AG08395 (cell line): ENCODE measurements around the gene SCYL3.
"Not testable (repeated sequence)": the region's sequence is repeated elsewhere in the genome, so short reads cannot be mapped to it uniquely, and the experiment has no call there.

Experiments
- DNase-seq: peaks from one replicate; pipeline ENCODE4 v3.0.0; 2012; ENCODE audit warnings: mixed read lengths, low spot score

Gene SCYL3

DNA sequence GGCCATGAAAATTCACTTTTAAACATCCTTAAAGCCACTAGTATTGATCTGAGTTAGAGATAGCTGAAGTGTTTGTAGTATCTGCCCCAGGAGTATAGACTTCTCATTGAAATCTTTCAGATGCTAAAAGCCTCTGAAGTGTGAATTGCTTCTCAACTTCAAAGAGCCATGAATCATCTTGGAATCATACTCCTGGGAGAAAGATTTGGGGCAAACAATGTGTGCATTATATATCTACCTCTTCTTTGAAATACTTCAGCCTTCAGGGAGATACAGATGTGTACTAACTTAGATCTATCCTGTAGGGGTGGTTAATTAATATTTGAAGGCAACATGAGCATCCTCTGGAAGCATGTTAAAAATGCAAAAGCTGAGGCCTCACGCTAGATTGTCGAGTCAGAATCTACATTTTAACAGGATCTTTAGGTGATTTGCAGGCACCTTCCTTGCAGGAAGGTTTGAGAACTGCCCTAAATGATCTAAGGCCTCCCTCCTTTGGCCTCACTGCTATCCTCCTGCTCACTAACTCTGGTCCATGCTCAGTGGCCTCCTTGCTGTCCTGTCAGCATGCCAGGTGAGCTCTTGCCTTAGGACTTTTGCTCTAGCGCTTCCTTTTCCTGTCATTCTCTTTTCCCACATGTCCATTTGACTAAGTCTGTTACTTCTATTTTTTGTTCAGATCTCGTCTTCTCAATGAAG, 6.0 kb upstream of the SCYL3 start:
- no peak for DNase-seq

DNA sequence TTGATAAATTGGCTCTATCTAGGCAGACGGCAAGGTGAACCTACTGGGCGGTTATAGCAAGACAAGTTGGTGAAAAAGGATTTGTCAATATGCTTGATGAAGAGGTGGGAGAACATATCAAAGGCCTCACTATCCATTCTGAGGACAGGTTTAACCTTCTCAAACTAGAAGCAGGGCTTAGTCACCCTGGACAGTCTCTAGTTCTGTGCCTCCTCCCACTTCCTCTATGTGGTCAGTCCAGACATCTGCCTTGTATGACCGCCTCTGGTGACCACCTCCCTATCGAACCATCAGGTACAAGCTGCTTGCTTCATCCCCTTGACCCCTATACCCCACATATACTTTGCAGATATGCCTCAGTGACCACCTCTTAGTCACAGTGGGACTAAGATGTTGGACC, 2.3 kb upstream of the SCYL3 start:
- no peak for DNase-seq

DNA sequence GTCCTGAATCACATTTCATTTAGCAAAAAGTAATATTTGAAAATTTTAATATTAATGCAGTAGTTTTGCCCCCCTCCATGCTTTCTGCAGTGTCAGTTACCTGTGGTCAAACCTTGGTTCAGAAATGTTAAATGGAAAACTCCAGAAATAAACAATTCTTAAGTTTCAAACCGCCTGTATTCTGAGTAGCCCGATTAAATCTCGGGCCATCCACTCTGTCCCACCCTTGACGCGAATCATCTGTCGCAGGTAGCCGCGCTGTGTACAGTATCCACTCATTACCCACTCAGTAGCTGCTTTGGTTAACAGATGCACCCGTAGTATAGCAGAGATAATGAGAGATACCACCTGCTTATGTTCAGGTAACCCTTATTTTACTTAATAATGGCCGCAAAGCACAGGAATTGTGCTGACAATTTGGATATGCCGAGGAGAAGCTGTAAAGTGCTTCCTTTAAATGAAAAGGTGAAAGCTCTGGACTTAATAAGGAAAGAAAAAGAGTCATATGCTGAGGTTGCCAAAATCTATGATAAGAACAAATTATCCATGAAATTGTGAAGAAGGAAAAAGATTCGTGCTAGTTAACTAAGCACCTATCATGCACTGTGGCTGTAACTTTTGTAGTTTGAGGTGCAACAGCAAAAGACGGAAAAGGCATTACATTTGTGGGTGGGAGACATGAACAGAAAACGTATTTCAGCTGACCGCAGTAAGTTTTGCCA, 889 bp upstream of the SCYL3 start:
- DNase-seq, result no peak

DNA sequence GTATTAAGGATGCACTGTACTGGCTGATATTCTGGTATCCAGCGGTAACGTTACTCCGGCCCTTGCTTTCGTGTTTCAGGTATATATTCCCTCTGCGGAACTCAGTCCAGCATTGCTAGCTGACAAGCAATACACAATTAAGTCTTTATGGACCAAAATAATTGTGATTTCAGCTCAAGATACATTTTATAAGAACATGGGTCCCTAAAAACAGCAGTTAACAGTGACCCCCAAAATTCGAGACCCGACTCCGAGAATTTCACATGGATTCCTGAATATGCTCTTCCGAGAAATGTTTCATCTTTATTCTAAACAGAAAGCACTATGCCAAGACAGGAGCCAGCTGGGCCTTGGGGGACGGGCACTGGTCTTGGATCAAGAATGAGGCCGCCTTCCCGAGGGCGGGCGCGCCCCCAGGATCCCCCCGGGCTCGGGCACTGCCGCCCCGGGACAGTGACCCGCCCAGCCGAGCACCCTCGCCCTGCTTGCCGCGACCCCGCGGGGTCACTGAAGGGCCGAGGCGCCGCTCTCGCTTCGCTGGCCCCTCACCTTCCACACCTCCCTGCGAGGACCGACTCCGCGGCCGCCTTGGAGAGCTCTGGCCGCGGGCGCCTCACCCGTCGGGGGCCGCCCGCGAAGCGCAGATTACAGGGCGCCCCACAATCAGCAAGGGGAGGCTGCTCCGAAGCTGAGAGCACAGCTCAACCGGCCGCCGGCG, 610 bp downstream of the SCYL3 start:
- DNase-seq, result peak; percentile 37

DNA sequence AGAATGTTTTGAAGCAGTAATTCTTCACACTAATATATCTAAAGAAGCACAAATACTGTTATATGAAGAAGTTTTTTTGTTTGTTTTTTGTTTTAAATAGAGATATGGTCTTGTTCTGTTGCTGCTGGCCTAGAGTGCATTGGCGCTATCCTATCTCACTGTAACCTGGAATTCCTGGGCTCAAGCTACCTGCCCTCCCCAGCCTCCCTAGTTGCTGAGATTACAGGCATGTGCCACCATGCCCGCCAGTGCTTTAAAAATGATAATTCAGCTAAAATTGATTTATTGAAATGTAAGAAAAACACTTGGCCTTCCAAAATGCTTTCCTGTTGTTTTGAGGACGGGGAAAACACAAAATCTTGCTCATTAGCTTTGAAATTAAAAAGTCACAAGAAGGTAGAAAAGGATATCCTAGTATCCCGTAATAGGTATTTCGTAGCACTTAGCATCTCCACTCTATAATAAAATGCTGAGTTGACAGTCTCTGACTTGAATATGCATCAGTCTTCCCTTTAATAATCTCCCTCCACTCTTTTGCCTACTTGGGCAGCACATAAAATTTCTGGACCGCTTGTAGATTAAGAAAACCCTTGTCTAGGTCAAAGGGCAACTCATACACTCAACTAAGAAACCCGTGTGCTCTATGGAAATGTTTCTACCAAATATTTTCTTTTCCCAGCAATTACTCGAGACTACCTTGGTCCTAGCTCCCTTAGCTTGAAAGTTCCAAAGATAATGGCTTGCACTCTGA, 1.3 kb downstream of the SCYL3 start:
- no peak for DNase-seq

DNA sequence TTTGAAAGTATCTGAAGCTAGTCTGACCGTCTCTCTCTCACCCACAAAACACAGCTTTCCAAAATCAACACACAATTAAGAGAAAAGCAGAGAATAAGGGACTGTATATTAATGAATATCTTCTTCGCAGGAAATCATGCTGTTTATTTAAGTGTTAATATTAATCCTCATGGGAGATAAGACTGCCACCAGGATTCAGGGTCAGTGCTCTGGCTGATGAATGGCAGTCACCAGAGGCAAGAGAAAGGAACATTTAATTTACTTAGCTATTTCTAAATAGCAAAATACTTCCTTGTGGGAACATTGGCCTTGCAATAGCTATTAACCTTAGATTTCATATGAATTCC, 2.2 kb downstream of the SCYL3 start:
- no peak for DNase-seq

DNA sequence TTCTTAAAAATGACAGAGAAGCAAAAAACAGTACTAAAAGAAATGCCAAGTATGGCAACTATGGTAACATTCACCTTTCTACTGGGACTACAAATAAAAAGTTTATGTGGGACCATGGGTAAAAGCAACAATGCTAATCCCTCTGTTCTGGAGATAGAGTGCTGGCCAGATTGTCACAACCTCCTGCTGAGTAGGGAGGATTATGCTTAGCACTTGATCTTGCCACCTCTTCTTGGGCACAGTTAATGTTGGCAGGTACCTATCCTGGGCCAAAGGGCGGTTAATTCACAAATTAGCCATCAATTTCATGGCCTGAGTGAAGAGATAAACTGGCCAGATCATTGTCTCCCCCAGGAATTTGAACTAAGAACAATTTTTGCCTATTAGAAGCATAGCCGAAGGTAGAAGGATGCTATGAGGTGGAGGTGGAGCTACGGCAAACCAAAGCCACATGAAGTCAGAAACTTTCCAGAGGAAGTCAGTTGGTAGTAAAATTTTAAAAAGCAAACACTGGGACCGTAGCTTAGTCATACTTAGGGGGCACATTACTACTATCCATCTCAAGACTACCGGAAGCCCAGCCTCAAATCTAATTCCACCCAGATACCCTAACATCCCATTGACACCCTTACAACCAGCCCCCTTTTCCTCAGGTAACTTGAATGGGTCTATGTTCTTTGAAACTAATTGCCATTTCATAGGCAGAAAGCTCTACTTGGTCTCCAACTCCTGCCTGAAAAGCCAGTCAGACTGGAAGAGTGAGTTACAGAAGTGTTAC, 2.7 kb downstream of the SCYL3 start:
- no peak for DNase-seq

DNA sequence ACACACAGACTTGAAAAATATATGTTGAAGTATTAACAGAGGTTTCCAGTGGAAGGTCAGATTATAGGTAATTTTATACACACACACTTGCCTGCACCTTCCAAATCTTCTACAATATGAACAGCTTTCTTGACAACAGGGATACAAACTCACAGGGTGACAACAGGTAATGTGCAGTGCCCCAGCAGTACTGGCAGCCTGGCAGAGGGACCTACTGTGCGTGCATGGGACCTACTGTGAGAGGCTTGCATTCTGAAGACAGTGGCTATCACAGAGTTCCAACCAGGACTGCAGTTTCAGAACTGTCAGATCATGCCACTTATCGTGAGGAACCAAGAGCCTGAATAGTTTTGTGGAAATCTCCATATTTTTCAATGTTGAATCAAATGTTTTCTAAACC, 3.8 kb downstream of the SCYL3 start:
- no peak for DNase-seq

DNA sequence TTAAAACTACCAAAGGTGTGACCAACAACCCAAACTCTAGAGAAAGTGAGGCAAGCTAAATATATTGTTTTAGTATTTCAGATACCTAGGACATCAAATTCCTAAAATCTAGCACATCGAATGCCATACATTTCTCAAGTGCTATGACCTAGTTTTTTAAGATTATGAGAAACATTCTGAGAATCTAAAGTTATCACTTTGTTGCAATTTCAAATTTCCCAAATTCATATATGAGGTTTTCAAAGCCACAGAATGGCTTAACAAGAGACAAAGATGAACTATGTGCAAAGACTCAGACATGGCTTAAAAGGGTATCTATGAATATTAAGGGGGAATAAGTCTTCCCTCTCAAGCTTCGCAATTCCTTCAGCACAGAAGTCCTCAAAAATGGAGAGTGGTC, 6.8 kb downstream of the SCYL3 start:
- DNase-seq, result no peak

DNA sequence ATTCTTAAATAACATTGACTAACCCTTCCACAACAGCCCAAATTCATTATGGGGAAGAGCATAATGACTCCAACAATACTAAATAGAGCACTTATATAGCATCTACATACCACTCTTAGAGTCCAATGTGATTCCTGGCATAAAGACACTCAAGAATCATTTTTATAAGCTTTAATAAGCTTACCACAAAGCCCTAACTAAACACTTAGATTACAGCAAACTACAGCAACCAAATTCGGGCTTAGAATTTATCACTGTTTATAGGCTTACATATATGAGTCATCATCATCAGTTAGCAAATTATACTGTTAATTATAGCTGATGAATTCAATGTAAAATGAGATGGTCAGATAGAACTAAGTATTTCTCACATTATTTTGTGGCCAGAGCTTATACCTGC, 7.3 kb downstream of the SCYL3 start:
- DNase-seq, result no peak

DNA sequence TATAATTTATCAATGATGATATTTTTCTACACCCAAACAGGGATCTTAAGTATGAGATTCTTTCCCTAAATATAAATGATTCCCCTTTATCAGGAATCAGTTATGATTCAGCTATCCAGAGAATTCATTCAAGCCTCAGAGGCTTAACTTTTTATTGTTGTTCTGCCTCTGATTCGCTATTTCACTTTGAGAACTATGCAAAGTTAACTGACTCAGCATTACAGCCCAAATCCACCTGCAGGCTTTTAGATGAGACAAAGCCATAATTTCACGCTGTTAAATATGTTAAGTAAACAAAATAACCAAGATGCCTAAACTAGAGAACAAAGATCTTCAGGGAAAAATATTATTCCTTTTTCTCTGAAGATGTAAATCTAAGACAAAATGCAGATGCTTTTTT, 8.5 kb downstream of the SCYL3 start:
- no peak for DNase-seq

DNA sequence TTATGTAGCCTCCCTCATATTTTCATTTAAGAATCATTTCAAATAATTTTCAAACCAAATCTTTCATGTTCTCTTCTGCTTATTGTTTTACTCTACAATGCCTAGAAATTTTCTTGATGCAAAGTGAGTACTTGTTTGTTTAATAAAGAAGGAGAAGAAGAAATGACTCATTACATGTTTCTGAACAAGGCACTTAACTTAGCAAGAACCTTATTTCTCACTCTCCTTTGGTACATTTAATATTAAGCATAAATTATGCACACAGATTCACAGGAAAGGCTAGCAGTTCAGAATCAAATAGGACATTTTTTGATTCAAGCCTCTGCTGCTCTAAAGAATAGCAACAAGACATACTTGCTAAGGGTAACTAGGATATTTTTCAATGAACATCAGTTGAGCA, 9.1 kb downstream of the SCYL3 start:
- DNase-seq, result no peak

DNA sequence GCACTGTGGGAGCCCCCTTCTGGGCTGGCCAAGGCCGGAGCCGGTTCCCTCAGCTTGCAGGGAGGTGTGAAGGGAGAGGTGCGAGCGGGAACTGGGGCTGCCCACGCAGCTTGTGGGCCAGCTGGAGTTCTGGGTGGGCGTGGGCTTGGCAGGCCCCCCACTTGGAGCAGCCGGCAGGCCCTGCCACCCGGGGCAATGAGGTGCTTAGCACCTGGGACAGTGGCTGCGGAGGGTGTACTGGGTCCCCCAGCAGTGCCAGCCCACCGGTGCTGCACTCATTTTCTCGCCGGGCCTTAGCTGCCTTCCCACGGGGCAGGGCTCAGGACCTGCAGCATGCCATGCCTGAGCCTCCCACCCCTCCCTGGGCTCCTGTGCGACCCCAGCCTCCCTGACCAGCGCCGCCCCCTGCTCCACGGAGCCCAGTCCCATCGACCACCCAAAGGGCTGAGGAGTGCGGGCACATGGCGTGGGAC, 11.6 kb downstream of the SCYL3 start:
- DNase-seq, result no peak

DNA sequence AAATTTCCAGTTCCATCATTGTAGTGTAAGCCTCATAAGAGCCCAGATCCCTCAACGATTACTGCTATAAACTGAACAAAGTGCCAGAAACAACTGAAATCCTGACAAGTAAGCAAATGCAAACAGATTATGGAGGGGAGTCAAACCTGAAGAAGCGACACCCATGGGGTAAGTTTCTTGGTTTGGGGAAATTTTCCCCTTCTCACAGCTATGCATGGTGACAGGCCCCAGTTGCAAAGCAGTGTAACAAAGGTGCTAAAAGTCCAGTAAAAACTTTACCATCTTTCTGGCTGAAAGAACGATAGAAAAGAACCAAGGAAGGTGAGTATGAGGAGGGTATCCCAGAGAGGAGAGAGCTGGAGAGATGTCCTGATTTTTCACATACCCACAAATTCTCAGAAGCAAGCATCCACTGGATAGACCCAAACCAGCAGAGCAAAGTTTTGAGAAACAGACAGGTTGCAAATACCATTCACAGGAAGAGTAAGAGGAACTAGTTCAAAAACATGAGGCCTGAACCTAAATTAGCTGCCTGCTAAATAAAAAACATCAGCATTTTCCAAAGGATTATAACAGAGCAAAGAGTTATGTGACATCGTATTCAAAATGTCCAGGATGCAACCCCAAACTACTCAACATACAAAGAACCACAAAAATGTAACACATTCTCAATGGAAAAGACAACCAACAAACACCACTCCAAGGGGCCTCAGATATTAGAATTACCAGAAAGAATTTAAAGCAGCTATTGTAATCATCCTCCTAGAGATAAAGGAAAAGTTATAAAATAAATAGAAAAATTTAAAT, 14.5 kb downstream of the SCYL3 start:
- DNase-seq, result peak; percentile 31

DNA sequence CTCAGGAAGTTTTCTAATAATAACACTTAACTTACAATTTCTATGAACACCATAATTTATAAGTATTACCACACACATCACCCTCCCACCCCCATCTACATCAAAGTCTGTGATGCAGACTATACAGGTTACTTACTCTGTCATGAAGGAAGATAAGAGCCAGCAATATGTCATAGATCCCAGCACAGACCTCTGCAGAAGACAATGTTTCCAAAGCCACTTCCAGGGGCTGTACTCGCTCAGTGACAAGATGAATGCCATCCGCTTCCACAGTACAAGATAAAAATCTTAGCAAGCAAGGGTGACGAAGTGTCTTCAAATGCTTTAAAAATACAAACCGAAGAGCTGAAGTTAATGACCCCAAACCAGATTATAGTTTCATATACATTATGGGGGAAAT, 15.2 kb downstream of the SCYL3 start:
- DNase-seq, result no peak

DNA sequence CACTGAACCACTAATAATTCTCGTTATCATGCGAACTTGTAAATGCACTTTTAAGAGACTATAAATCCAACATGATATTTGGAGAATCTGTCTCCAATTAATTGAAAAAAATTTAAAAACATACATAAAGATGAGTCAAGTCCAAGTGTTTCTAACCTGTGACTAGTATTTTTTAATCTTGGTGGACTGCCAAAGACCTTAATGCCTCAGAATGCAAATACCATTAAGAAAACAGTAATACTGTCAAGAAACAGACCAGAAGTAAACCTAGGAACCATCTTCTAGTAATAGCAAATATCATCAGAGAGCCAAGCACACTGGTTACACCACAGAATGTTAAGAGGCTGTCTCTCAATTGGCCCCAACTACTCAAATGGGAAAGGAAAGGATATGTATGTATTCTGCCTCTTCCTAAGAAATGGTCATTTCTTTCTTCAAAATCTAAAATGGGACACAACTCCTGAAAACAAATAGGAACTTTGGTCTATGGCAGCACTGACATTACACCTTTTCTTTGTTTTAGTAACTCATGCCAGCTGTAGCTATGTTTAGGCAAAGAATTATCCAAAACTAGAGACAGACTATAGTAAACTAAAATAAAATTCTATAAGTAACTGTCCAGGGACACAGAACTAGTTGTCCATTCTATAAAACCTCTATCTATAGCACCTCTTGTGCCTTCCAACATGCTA, 15.8 kb downstream of the SCYL3 start:
- DNase-seq, result no peak

DNA sequence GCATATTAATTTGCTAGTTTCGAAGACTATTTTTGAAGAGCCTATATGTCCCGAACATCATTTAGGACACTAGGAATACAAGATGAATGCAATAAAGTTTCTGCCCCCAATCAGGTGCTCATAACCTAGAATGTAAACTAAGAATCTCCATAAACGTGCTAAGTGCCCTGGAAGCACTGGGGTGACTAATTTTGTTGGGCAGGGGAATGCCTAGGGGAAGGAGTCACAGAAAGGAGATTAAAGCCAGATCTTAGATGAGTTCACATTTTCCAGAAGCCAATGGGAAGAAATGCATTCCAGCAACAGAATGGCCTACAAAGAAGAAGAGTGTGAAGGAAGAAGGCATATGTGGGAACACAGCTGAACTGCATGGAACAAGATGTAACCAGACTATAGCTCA, 19.5 kb downstream of the SCYL3 start:
- DNase-seq, result peak; percentile 88

DNA sequence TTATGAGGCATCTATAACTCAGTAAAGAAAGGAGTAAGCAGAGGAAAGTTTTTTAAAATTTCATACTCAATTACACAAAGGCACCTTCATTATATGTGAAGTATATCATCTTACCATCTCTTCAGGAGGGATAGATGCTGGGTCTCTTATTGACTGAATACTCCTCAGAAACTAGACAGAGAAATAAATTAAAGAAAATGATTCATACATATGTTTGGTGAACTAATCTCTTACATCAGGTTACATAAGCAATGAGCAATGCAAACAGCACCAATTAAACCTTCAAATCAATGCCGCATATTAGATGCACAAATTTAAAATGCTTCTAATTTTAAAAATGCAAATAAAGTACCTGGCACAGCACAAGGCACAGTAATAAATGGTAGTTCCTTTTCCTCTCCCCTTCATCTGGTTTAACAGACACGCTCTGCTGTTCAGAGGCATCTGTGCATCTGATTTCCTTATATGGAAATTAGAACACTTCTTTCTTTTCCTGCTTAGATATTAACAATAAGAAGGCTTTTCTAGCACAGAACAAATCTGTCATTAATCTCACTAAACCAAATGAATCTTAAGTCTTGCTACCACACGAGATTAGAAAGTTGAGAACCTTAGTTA, 20.0 kb downstream of the SCYL3 start:
- DNase-seq, result no peak

DNA sequence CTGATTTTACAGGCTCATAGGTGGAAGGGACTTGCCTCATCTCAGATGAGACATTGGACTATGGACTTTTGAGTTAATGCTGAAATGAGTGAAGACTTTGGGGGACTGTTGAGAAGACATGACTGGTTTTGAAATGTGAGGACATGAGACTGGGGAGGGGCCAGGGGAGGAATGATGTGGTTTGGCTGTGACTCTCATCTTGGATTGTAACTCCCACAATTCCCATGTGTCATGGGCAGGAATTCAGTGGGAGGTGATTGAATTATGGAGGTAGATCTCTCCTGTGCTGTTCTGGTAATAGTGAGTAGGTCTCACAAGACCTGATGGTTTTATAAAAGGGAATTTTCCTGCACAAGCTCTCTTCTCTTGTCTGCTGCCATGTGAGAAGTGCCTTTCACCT, 20.8 kb downstream of the SCYL3 start:
- DNase-seq, result no peak

DNA sequence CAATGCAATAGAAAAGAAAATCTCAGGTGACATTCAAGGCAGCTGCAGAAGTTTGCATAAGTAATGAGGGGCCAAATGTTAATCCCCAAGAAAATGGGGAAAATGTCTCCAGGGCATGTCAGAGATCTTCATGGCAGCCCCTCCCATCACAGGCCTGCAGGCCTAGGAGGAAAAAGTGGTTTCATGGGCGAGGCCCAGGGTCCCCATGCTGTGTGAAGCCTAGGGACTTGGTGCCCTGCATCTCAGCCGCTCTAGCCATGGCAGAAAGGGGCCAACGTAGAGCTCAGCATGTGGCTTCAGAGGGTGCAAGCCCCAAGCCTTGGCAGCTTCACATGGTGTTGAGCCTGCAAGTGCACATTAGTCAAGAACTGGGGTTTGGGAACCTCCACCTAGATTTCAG, 21.7 kb downstream of the SCYL3 start:
- not testable (repeated sequence) for DNase-seq
